GM12878 (cell line): ENCODE measurements around the gene ESPNL. TPM values are rescaled to one million over a fixed set of nuclear protein-coding genes. Genes with fewer than 3 reads are reported as not detected.
A peak's percentile ranks its signal among the peaks of the same experiment; 100 is the strongest.

ENCODE experiments used
- ATAC-seq: fragments of 200-7000 bp; cut with Tn5 transposase; 3 replicates; pipeline ENCODE4 v1.9.1; 2020; ENCODE audit warnings: mild to moderate bottlenecking, moderate library complexity
- BruUV-seq: library from RNA; stranded (reverse); fragments of 400-500 nt; replicated peaks from 2 replicates; lab custom pipeline; 2021; lab: Mats Ljungman, UMichigan
- CTCF ChIA-PET: fragments of 300-600 bp; sonication (Branson Sonifier 250); formaldehyde crosslinking; extraction: SDS; loops from one replicate; lab custom pipeline; 2021; ENCODE audit warnings: inconsistent platforms; lab: Yijun Ruan, JAX
- POLR2A ChIA-PET: fragments of 350-600 bp; formaldehyde crosslinking; extraction: SDS; loops from one replicate; lab custom pipeline; 2021; ENCODE audit warnings: inconsistent platforms; lab: Charles Lee
- RAD21 ChIA-PET: fragments of 300-600 bp; sonication (Branson Sonifier 250); formaldehyde crosslinking; loops from one replicate; lab custom pipeline; 2023; ENCODE audit warnings: antibody characterized with exemption; ENCODE audit not compliant: unreplicated experiment; lab: Charles Lee
- SMC1A ChIA-PET: fragments of 300-600 bp; sonication (Branson Sonifier 250); formaldehyde crosslinking; loops from one replicate; lab custom pipeline; 2023; ENCODE audit not compliant: unreplicated experiment, uncharacterized antibody; lab: Charles Lee
- DNase-seq: peaks from one replicate; pipeline ENCODE4 v3.0.0-alpha.2; 2011; ENCODE audit warnings: low read depth, low spot score
- FAIRE-seq: peaks from 3 replicates; lab custom pipeline; 2011; peaks lifted over from hg19 to GRCh38; lab: Jason Lieb, UNC
- H2AFZ ChIP-seq: 2 replicates; pipeline ENCODE4 v1.6.0; 2011; ENCODE audit warnings: low read depth, low read length, control low read depth; ENCODE audit not compliant: control insufficient read depth
- H3K27ac ChIP-seq: 2 replicates; pipeline ENCODE4 v1.5.1; 2011; ENCODE audit warnings: control low read depth; ENCODE audit not compliant: control insufficient read depth, insufficient read depth
- H3K27me3 ChIP-seq, 2 experiments: replicated peaks in 1 of 2; 2 replicates each; pipeline versions ENCODE4 v1.6.0 to v1.6.1; 2011; ENCODE audit warnings: low read length in 1 of 2; ENCODE audit not compliant: control insufficient read depth in 2 of 2, insufficient read depth in 2 of 2
- H3K36me3 ChIP-seq, 2 experiments: 2 replicates each; pipeline ENCODE4 v1.5.1; 2011; ENCODE audit warnings: low read length in 1 of 2; ENCODE audit not compliant: control insufficient read depth in 2 of 2, insufficient read depth in 2 of 2
- H3K4me1 ChIP-seq: 2 replicates; pipeline ENCODE4 v1.6.1; 2011; ENCODE audit warnings: mild to moderate bottlenecking, low read length, moderate library complexity, mixed read lengths; ENCODE audit not compliant: control insufficient read depth, insufficient read depth
- H3K4me2 ChIP-seq: 2 replicates; pipeline ENCODE4 v1.6.0; 2011; ENCODE audit warnings: control low read depth; ENCODE audit not compliant: control insufficient read depth, insufficient read depth
- H3K4me3 ChIP-seq: fragments of 200-600 bp; sonication (generic); 2 replicates; pipeline ENCODE4 v1.5.1; 2016
- H3K79me2 ChIP-seq: 2 replicates; pipeline ENCODE4 v1.6.0; 2011; ENCODE audit warnings: low read length; ENCODE audit not compliant: control insufficient read depth, insufficient read depth
- H3K9ac ChIP-seq: 2 replicates; pipeline ENCODE4 v1.8.0; 2011; ENCODE audit warnings: low read length, control low read depth, mixed read lengths; ENCODE audit not compliant: control insufficient read depth, insufficient read depth
- H3K9me3 ChIP-seq: replicated peaks from 3 replicates; pipeline ENCODE4 v1.5.1; 2011; ENCODE audit warnings: mild to moderate bottlenecking, low read length; ENCODE audit not compliant: control insufficient read depth, insufficient read depth
- H4K20me1 ChIP-seq: 2 replicates; pipeline ENCODE4 v1.6.0; 2011; ENCODE audit not compliant: control insufficient read depth, insufficient read depth
- ATF7 ChIP-seq: fragments of 450-650 bp; IDR thresholded peaks from 2 replicates; pipeline ENCODE4 v1.6.1; 2016; ENCODE audit warnings: low read depth, mild to moderate bottlenecking
- BCL11A ChIP-seq: IDR thresholded peaks from 2 replicates; pipeline ENCODE4 v1.6.1; 2011; ENCODE audit warnings: low read depth, low read length
- CBFB ChIP-seq: IDR thresholded peaks from 2 replicates; pipeline ENCODE4 v1.6.1; 2016; ENCODE audit warnings: antibody characterized with exemption, low read depth
- CEBPZ ChIP-seq: fragments of 150-350 bp; IDR thresholded peaks from 2 replicates; pipeline ENCODE4 v1.6.1; 2016; ENCODE audit warnings: low read depth, low read length
- CHD2 ChIP-seq: IDR thresholded peaks from 2 replicates; pipeline ENCODE4 v1.6.1; 2011; ENCODE audit warnings: low read depth, low read length, improper control_type of control experiment, borderline replicate concordance
- FOXK2 ChIP-seq: fragments of 450-650 bp; IDR thresholded peaks from 2 replicates; pipeline ENCODE4 v1.6.1; 2017; ENCODE audit warnings: mild to moderate bottlenecking, moderate library complexity
- IRF5 ChIP-seq: fragments of 450-650 bp; IDR thresholded peaks from 2 replicates; pipeline ENCODE4 v1.6.1; 2017; ENCODE audit warnings: borderline replicate concordance
- PKNOX1 ChIP-seq: fragments of 450-650 bp; IDR thresholded peaks from 2 replicates; pipeline ENCODE4 v1.6.1; 2016; ENCODE audit warnings: mild to moderate bottlenecking
- RAD51 ChIP-seq: fragments of 450-650 bp; IDR thresholded peaks from 2 replicates; pipeline ENCODE4 v1.6.1; 2016; ENCODE audit warnings: moderate library complexity, mild to moderate bottlenecking, inconsistent platforms
- REST ChIP-seq: IDR thresholded peaks from 2 replicates; pipeline ENCODE4 v1.6.1; 2012; ENCODE audit warnings: mild to moderate bottlenecking, low read depth, low read length
- WGBS: methylation state at CpG from one replicate; pipeline ENCODE4 v1.1.6; 2016; ENCODE audit warnings: low lambda C conversion rate; ENCODE audit not compliant: insufficient replicate concordance, insufficient coverage; ENCODE audit errors: missing lambda C conversion rate; 5-methylcytosine and 5-hydroxymethylcytosine counted together
- in situ Hi-C: fragments of 300-500 bp; cut with MboI; formaldehyde crosslinking; loops from 9 replicates; pipeline ENCODE4 v1.14.3; 2018; ENCODE audit warnings: mixed read lengths
- intact Hi-C: fragments of 100-400 bp; cut with micrococcal nuclease; formaldehyde crosslinking; loops from one replicate; pipeline ENCODE4 v1.14.2; 2022; ENCODE audit not compliant: unreplicated experiment
- polyA plus RNA-seq, 11 experiments: library from polyadenylated mRNA; depleted of rRNA in 4 of 11; unstranded in 6 of 11; stranded (reverse) in 5 of 11; fragments of >200 nt; fragmentation: Nextera tagmentation in 4 of 11; fragmentation: Illumina TruSeq in 1 of 11; extraction: Ambion mirVana in 4 of 11; extraction: Trizol in 1 of 11; gene quantifications; 1 replicate in 1 of 11; 2 replicates in 10 of 11; pipeline versions ENCODE4 v1.2.1 to v1.2.3, GENCODE V29; 2011 to 2016; ENCODE audit warnings: inconsistent platforms in 2 of 11, missing spikeins in 2 of 11, low read depth in 1 of 11
- total RNA-seq, 4 experiments: library from RNA; depleted of rRNA in 3 of 4; stranded (reverse); fragments of >200 nt in 3 of 4; fragmentation: Illumina TruSeq in 1 of 4; extraction: Trizol in 1 of 4; gene quantifications; 2 replicates each; pipeline versions ENCODE4 v1.2.1 to v1.2.3, GENCODE V29; 2013 to 2021

ESPNL gene
- total and polyA plus RNA-seq, 10 of the 15 experiments (the other 5 are each of a cell fraction or from before 2014, with no cell fraction given), result 0.05 to 0.94 (median 0.36) TPM; not detected in 3

- TF ChIP-seq REST, result no peak
- no peak for TF ChIP-seq CBFB
- TF ChIP-seq PKNOX1, result no peak
Observed at GRCh38 chr2:238124488-238125126, 24.5 kb downstream of the ESPNL start (continued).

GRCh38 chr2:238125127-238125885, 25.2 kb downstream of the ESPNL start:
- no peaks in the 10 kb centered on the region for H3K27me3 ChIP-seq
- 58% methylated on average over 19 of the region's 20 CpGs for WGBS
- no peak for TF ChIP-seq IRF5
- TF ChIP-seq FOXK2, result no peak
- no peak for TF ChIP-seq RAD51
- TF ChIP-seq BCL11A, result no peak
- no peak for TF ChIP-seq ATF7
- TF ChIP-seq CEBPZ, result no peak
- TF ChIP-seq CHD2, result no peak
- TF ChIP-seq, all 136 proteins: peak for 0
- no peak for FAIRE-seq
- Histone ChIP-seq H3K9me3 (peaks cover 4% of the 10 kb centered on the region; the same call in 2 of the 3 replicates), H3K9ac (no peak overlapping the region), H3K4me1 (no peaks in the 10 kb centered on the region), H3K27ac (no peak overlapping the region), H3K36me3 (no peaks in the 10 kb centered on the region), H4K20me1 (no peaks in the 10 kb centered on the region), H3K4me3 (no peak overlapping the region), H3K79me2 (no peaks in the 10 kb centered on the region), H2AFZ (no peak overlapping the region), H3K4me2 (no peak overlapping the region)
- SMC1A ChIA-PET, result interaction anchor here (1.0 kb wide), 1 partner anchor 16 kb away, joined by 4 read pairs; no protein-coding TSS in a partner anchor
- CTCF ChIA-PET, result interaction anchor here (0.7 to 0.8 kb wide), 2 partner anchors 14 to 78 kb away, joined by 3 to 4 read pairs; partner anchors contain the start of gene ILKAP
- no peak for DNase-seq
- in situ Hi-C loops (no loop called here), intact Hi-C loops (no loop called here)
- BruUV-seq, result no TSS peak
- RAD21 ChIA-PET, result no interaction called here
- POLR2A ChIA-PET, result no interaction called here
- peak; percentile 8; the same call in 1 of the 3 replicates for ATAC-seq
